OCI-LY7 (cell line): Measurements from ENCODE around the gene GDF3.

Source experiments
- CTCF ChIP-seq: fragments of 200-600 bp; sonication (generic); conservative IDR thresholded peaks from 2 replicates; pipeline ENCODE4 v1.5.1; 2014; ENCODE audit warnings: mild to moderate bottlenecking, antibody characterized with exemption, low read length, moderate library complexity, mixed read lengths
- EZH2phosphoT487 ChIP-seq: fragments of 200-600 bp; sonication (generic); IDR thresholded peaks from 2 replicates; pipeline ENCODE4 v1.6.1; 2018; ENCODE audit warnings: low read depth, borderline replicate concordance, mild to moderate bottlenecking, mixed run types, antibody characterized with exemption, low read length, moderate library complexity, mixed read lengths

GRCh38 chr12:7732993-7733392, 37.4 kb upstream of the GDF3 start:
- TF ChIP-seq CTCF (no peak), EZH2phosphoT487 (no peak)
